GM19397 (cell line): ENCODE results near the gene MYDGF.
A peak's percentile ranks its signal among the peaks of the same experiment; 100 is the strongest.
"Not testable (repeated sequence)": the region's sequence is repeated elsewhere in the genome, so short reads cannot be mapped to it uniquely, and the experiment has no call there.

Experiments
- ATAC-seq: cut with Tn5 transposase; IDR thresholded peaks from one replicate; pipeline ENCODE4 v1.9.1; 2021; ENCODE audit warnings: mild to moderate bottlenecking, moderate library complexity; ENCODE audit not compliant: unreplicated experiment

The MYDGF gene

GRCh38 chr19:4669723-4670480 lies at the start of gene MYDGF:
MYDGF (minus strand) TSS chr19:4670342; CDS start chr19:4670334, 8 bp downstream.
- ATAC-seq, result peak; percentile 90

- no peak for ATAC-seq
Measured at GRCh38 chr19:4719499-4719866, 49.3 kb upstream of the MYDGF start.

- ATAC-seq, result no peak
Measured at GRCh38 chr19:4717966-4718701, 48.0 kb upstream of the MYDGF start.

- no peak for ATAC-seq
Measured at GRCh38 chr19:4717191-4717965, 47.2 kb upstream of the MYDGF start.

GRCh38 chr19:4715529-4716221 lies 45.5 kb upstream of the MYDGF start:
- ATAC-seq, result no peak

GRCh38 chr19:4715178-4715528 lies 45.0 kb upstream of the MYDGF start:
- not testable (repeated sequence) for ATAC-seq

GRCh38 chr19:4714016-4714415 lies 43.9 kb upstream of the MYDGF start:
- ATAC-seq, result no peak

- no peak for ATAC-seq
Measured at GRCh38 chr19:4713384-4713951, 43.3 kb upstream of the MYDGF start.

GRCh38 chr19:4712771-4713170 lies 42.6 kb upstream of the MYDGF start:
- no peak for ATAC-seq

GRCh38 chr19:4711211-4711610 lies 41.1 kb upstream of the MYDGF start:
- ATAC-seq, result no peak

GRCh38 chr19:4710281-4710600 lies 40.1 kb upstream of the MYDGF start:
- ATAC-seq, result no peak

- no peak for ATAC-seq
Measured at GRCh38 chr19:4709440-4710280, 39.5 kb upstream of the MYDGF start.

- no peak for ATAC-seq
Measured at GRCh38 chr19:4707956-4708650, 38.0 kb upstream of the MYDGF start.

GRCh38 chr19:4707322-4707721 lies 37.2 kb upstream of the MYDGF start:
- ATAC-seq, result no peak

GRCh38 chr19:4705413-4706131 lies 35.4 kb upstream of the MYDGF start:
- ATAC-seq, result no peak

GRCh38 chr19:4704317-4704673 lies 34.2 kb upstream of the MYDGF start:
- no peak for ATAC-seq

- no peak for ATAC-seq
Measured at GRCh38 chr19:4703671-4704316, 33.7 kb upstream of the MYDGF start.

- no peak for ATAC-seq
Measured at GRCh38 chr19:4702764-4703163, 32.6 kb upstream of the MYDGF start.
